ENCODE results near the gene ADAMTSL5. TPM values are rescaled to one million over a fixed set of nuclear protein-coding genes. Genes with fewer than 3 reads are reported as not detected.

The ADAMTSL5 gene
- total and polyA plus RNA-seq, 2 of the 8 experiments (the other 6 are each of a cell fraction or from before 2014, with no cell fraction given) = 0.82 to 0.99 TPM

- Histone ChIP-seq H2BK12ac (ENCODE audit: low read depth, low read length) (no peak overlapping the region), H3K27me3 (replicated peaks in 1 of 4; ENCODE audit: control insufficient read depth in 3 of 4, extremely low read depth in 1 of 4, insufficient read depth in 3 of 4, low read length in 3 of 4) (no peaks in the 10 kb centered on the region), H4K20me1 (replicated peaks in 1 of 2; ENCODE audit: control insufficient read depth in 1 of 2, insufficient read depth in 2 of 2, low read length in 2 of 2) (peaks cover 26 to 42% of the 10 kb centered on the region in 2 experiments), H3K18ac (ENCODE audit: extremely low read depth, low read length) (no peak overlapping the region), H3K14ac (ENCODE audit: insufficient read length) (no peak overlapping the region), H3K56ac (replicated peaks; ENCODE audit: insufficient read length, low read depth, low read length) (no peak overlapping the region), H3K23me2 (ENCODE audit: low read depth, low read length) (no peaks in the 10 kb centered on the region), H2AFZ (ENCODE audit: low read length) (no peak overlapping the region), H2BK20ac (ENCODE audit: low read length) (no peak overlapping the region), H2BK120ac (replicated peaks; ENCODE audit: low read depth, low read length) (no peak overlapping the region), H2AK5ac (ENCODE audit: low read depth, low read length) (no peak overlapping the region), H4K8ac (ENCODE audit: extremely low read depth, insufficient read depth, low read length) (no peak overlapping the region), H3K4ac (replicated peaks; ENCODE audit: insufficient read length, low read depth, low read length) (no peak overlapping the region), H3K4me3 (ENCODE audit: extremely low read depth in 1 of 4, insufficient read depth in 2 of 4, low read depth in 3 of 4, low read length in 4 of 4) (no peak overlapping the region), H3K9ac (replicated peaks in 1 of 4; ENCODE audit: extremely low read depth in 1 of 4, low read depth in 3 of 4, low read length in 3 of 4) (no peak overlapping the region), H3K4me1 (replicated peaks in 1 of 4; ENCODE audit: control insufficient read depth in 3 of 4, insufficient read depth in 4 of 4, low read length in 3 of 4) (no peaks in the 10 kb centered on the region; a peak in 1 of 7 replicates), H2BK5ac (ENCODE audit: low read depth, low read length) (no peak overlapping the region), H3K36me3 (ENCODE audit: control insufficient read depth in 2 of 4, insufficient read depth in 4 of 4, low read length in 3 of 4) (peaks cover 0 to 16% (median 1%) of the 10 kb centered on the region in 4 experiments; a peak in 6 of 8 replicates), H3K9me3 (ENCODE audit: insufficient read depth in 2 of 2, low read depth in 1 of 2, low read length in 1 of 2) (no peaks in the 10 kb centered on the region), H3K79me1 (ENCODE audit: low read depth, low read length) (peaks cover 20% of the 10 kb centered on the region), H3K79me2 (ENCODE audit: control insufficient read depth in 1 of 2, insufficient read depth in 2 of 2, low read length in 2 of 2) (peaks cover 0 to 42% of the 10 kb centered on the region in 2 experiments; a peak in 3 of 4 replicates), H4K91ac (replicated peaks; ENCODE audit: insufficient read length, low read length) (no peak overlapping the region), H3K4me2 (ENCODE audit: insufficient read depth in 1 of 2, low read depth in 2 of 2, low read length in 2 of 2) (no peak overlapping the region), H3K27ac (ENCODE audit: low read depth, low read length) (no peak overlapping the region), H4K5ac (ENCODE audit: insufficient read length, low read depth, low read length) (no peak overlapping the region), H2BK15ac (ENCODE audit: low read length) (no peak overlapping the region), H3K23ac (ENCODE audit: insufficient read length) (no peak overlapping the region)
- WGBS, 2 experiments (ENCODE audit: extremely low coverage in 1 of 2, insufficient coverage in 1 of 2, insufficient read length in 1 of 2, insufficient replicate concordance in 2 of 2, low coverage in 1 of 2, low lambda C conversion rate in 2 of 2, missing lambda C conversion rate in 1 of 2) = 91% methylated on average over 12 of the region's 12 CpGs; no CpG with 5 or more reads in 1 of the 2 experiments
- FAIRE-seq (no peak), DNase-seq (ENCODE audit: low read depth in 1 of 2, low spot score in 2 of 2) (no peak)
- ChIA-PET CTCF (ENCODE audit: partially characterized antibody) (interaction anchor here (0.5 kb wide), 1 partner anchor 1914 kb away, joined by 3 read pairs; no protein-coding TSS in a partner anchor), POLR2A (ENCODE audit: partially characterized antibody) (interaction anchor here (0.8 kb wide), 1 partner anchor 8 kb away, joined by 3 read pairs; no protein-coding TSS in a partner anchor)
- no peak for TF ChIP-seq USF2 (IDR thresholded peaks at IDR 0.05; ENCODE audit: low read length)
- TF ChIP-seq SUZ12 (IDR thresholded peaks at IDR 0.05; ENCODE audit: low read length) = no peak
- TF ChIP-seq CEBPB (IDR thresholded peaks at IDR 0.05; ENCODE audit: low read depth, low read length) = no peak
- no peak for TF ChIP-seq JUN (IDR thresholded peaks at IDR 0.05; ENCODE audit: low read depth, low read length)
- TF ChIP-seq RNF2 (IDR thresholded peaks at IDR 0.05; ENCODE audit: borderline replicate concordance, low read depth, low read length, missing control alignments, poor library complexity, severe bottlenecking) = no peak
- TF ChIP-seq JUND (IDR thresholded peaks at IDR 0.05; ENCODE audit: low read length) = no peak
- TF ChIP-seq NRF1 (IDR thresholded peaks at IDR 0.05; ENCODE audit: low read depth, low read length) = no peak
- TF ChIP-seq CHD2 (IDR thresholded peaks at IDR 0.05; ENCODE audit: low read length) = no peak
- TF ChIP-seq PHF8 (conservative IDR thresholded peaks at IDR 0.05; ENCODE audit: low read depth, low read length) = no peak
These were observed 45.7 kb upstream of the ADAMTSL5 start for GRCh38 chr19:1558552-1558951.
